ENCODE results near the gene AHNAK. TPM values are rescaled to one million over a fixed set of nuclear protein-coding genes. Genes with fewer than 3 reads are reported as not detected.
"Not testable (repeated sequence)": the region's sequence is repeated elsewhere in the genome, so short reads cannot be mapped to it uniquely, and the experiment has no call there.

The AHNAK gene
- total RNA-seq, 1 donor from 2014 or later: 14.9 TPM

- H3K27ac ChIP-seq: peak overlapping the region; percentile 13
- peaks cover 67% of the 10 kb centered on the region for H4K20me1 ChIP-seq (ENCODE audit: low read depth)
- Mint-ChIP-seq H3K27ac (no peak overlapping the region), H3K36me3 (peaks cover 35% of the 10 kb centered on the region), H3K27me3 (ENCODE audit: insufficient read depth, low read depth) (peaks cover 4% of the 10 kb centered on the region), H3K4me3 (no peak overlapping the region), H3K9me3 (no peaks in the 10 kb centered on the region), H3K4me1 (peaks cover 29% of the 10 kb centered on the region)
- peaks cover 53% of the 10 kb centered on the region for H3K79me2 ChIP-seq (ENCODE audit: low read depth)
- peaks cover 40% of the 10 kb centered on the region for H3K4me1 ChIP-seq
- no peak overlapping the region for H3K4me2 ChIP-seq
- H2AFZ ChIP-seq (replicated peaks): no peak overlapping the region
- H3K36me3 ChIP-seq: peaks cover 15% of the 10 kb centered on the region
- H3K9me3 ChIP-seq (ENCODE audit: low read depth): no peaks in the 10 kb centered on the region
- no peak overlapping the region for H3K4me3 ChIP-seq
- no peaks in the 10 kb centered on the region for H3K27me3 ChIP-seq
- H3K9ac ChIP-seq: no peak overlapping the region
- H3F3A ChIP-seq (ENCODE audit: low read depth): peaks cover 87% of the 10 kb centered on the region
- DNase-seq (ENCODE audit: low spot score): peak; percentile 91
- peak; percentile 78 for TF ChIP-seq CTCF (IDR thresholded peaks at IDR 0.05)
- no peak for TF ChIP-seq EZH2 (IDR thresholded peaks at IDR 0.05)
- no peak for TF ChIP-seq EZH2phosphoT487 (IDR thresholded peaks at IDR 0.05)
Measured at GRCh38 chr11:62560566-62561103, 14.0 kb upstream of the AHNAK start.

- Mint-ChIP-seq H3K27ac (peak overlapping the region; percentile 72), H3K4me3 (peak overlapping the region; percentile 1), H3K36me3 (peaks cover 32% of the 10 kb centered on the region), H3K4me1 (peaks cover 37% of the 10 kb centered on the region)
- not testable (repeated sequence) for H3K4me3 ChIP-seq; H3K9me3 ChIP-seq (ENCODE audit: low read depth); H3K27me3 ChIP-seq; DNase-seq (ENCODE audit: low spot score); H2AFZ ChIP-seq (replicated peaks); H3K27me3 Mint-ChIP-seq (ENCODE audit: insufficient read depth, low read depth); H3K9ac ChIP-seq; H3K36me3 ChIP-seq; H3K4me2 ChIP-seq; H3K9me3 Mint-ChIP-seq
- peaks cover 43% of the 10 kb centered on the region for H3K79me2 ChIP-seq (ENCODE audit: low read depth)
- peak overlapping the region; percentile 70 for H3K27ac ChIP-seq
- peaks cover 46% of the 10 kb centered on the region for H3K4me1 ChIP-seq
- H3F3A ChIP-seq (ENCODE audit: low read depth): peaks cover 86% of the 10 kb centered on the region
- H4K20me1 ChIP-seq (ENCODE audit: low read depth): peaks cover 58% of the 10 kb centered on the region
Measured at GRCh38 chr11:62559626-62560025, 13.0 kb upstream of the AHNAK start.

- Histone ChIP-seq H3K36me3 (peaks cover 10% of the 10 kb centered on the region), H2AFZ (replicated peaks) (no peak overlapping the region), H3K4me2 (no peak overlapping the region), H3K9me3 (ENCODE audit: low read depth) (no peaks in the 10 kb centered on the region), H3K9ac (no peak overlapping the region), H3K27ac (peak overlapping the region; percentile 70), H3K4me3 (no peak overlapping the region), H3K79me2 (ENCODE audit: low read depth) (peaks cover 40% of the 10 kb centered on the region), H4K20me1 (ENCODE audit: low read depth) (peaks cover 58% of the 10 kb centered on the region), H3K27me3 (no peaks in the 10 kb centered on the region), H3F3A (ENCODE audit: low read depth) (peaks cover 90% of the 10 kb centered on the region), H3K4me1 (peaks cover 50% of the 10 kb centered on the region)
- H3K4me3 Mint-ChIP-seq: no peak overlapping the region
- peaks cover 4% of the 10 kb centered on the region for H3K27me3 Mint-ChIP-seq (ENCODE audit: insufficient read depth, low read depth)
- no peaks in the 10 kb centered on the region for H3K9me3 Mint-ChIP-seq
- DNase-seq (ENCODE audit: low spot score): peak; percentile 18
- H3K36me3 Mint-ChIP-seq: peaks cover 32% of the 10 kb centered on the region
- TF ChIP-seq CTCF (IDR thresholded peaks at IDR 0.05) (no peak), EZH2phosphoT487 (IDR thresholded peaks at IDR 0.05) (no peak), EZH2 (IDR thresholded peaks at IDR 0.05) (no peak)
- H3K4me1 Mint-ChIP-seq: peaks cover 41% of the 10 kb centered on the region
- no peak overlapping the region for H3K27ac Mint-ChIP-seq
Measured at GRCh38 chr11:62559204-62559603, 12.6 kb upstream of the AHNAK start.

GRCh38 chr11:62558669-62559068, 12.1 kb upstream of the AHNAK start:
- H3K9ac ChIP-seq: no peak overlapping the region
- H3K4me2 ChIP-seq: no peak overlapping the region
- no peak for DNase-seq (ENCODE audit: low spot score)
- Mint-ChIP-seq H3K27me3 (ENCODE audit: insufficient read depth, low read depth) (peaks cover 4% of the 10 kb centered on the region), H3K9me3 (no peaks in the 10 kb centered on the region), H3K4me3 (no peak overlapping the region), H3K4me1 (peaks cover 47% of the 10 kb centered on the region), H3K36me3 (peaks cover 29% of the 10 kb centered on the region), H3K27ac (no peak overlapping the region)
- peaks cover 54% of the 10 kb centered on the region for H4K20me1 ChIP-seq (ENCODE audit: low read depth)
- peaks cover 36% of the 10 kb centered on the region for H3K79me2 ChIP-seq (ENCODE audit: low read depth)
- peaks cover 92% of the 10 kb centered on the region for H3F3A ChIP-seq (ENCODE audit: low read depth)
- H2AFZ ChIP-seq (replicated peaks): no peak overlapping the region
- H3K9me3 ChIP-seq (ENCODE audit: low read depth): no peaks in the 10 kb centered on the region
- H3K4me1 ChIP-seq: peaks cover 56% of the 10 kb centered on the region
- TF ChIP-seq EZH2 (IDR thresholded peaks at IDR 0.05): no peak
- TF ChIP-seq EZH2phosphoT487 (IDR thresholded peaks at IDR 0.05): no peak
- TF ChIP-seq CTCF (IDR thresholded peaks at IDR 0.05): no peak
- peak overlapping the region; percentile 70 for H3K27ac ChIP-seq
- peaks cover 10% of the 10 kb centered on the region for H3K36me3 ChIP-seq
- no peak overlapping the region for H3K4me3 ChIP-seq
- no peaks in the 10 kb centered on the region for H3K27me3 ChIP-seq
